Endothelial cell (in vitro differentiated cells): ENCODE data around the gene PRDM9. TPM values are rescaled to one million over a fixed set of nuclear protein-coding genes. Genes with fewer than 3 reads are reported as not detected.

Experiments used
- DNase-seq: peaks from one replicate; pipeline ENCODE4 v3.0.0; 2021; ENCODE audit warnings: low spot score
- H3K27ac Mint-ChIP-seq: one replicate; pipeline ENCODE4 v1.8.0; 2021; ENCODE audit warnings: mixed read lengths, inconsistent platforms; ENCODE audit not compliant: unreplicated experiment
- H3K27me3 Mint-ChIP-seq: one replicate; pipeline ENCODE4 v1.8.0; 2021; ENCODE audit warnings: mild to moderate bottlenecking, moderate library complexity, mixed read lengths, inconsistent platforms; ENCODE audit not compliant: unreplicated experiment
- H3K36me3 Mint-ChIP-seq: one replicate; pipeline ENCODE4 v1.8.0; 2021; ENCODE audit warnings: mild to moderate bottlenecking, low read depth, mixed read lengths, inconsistent platforms; ENCODE audit not compliant: unreplicated experiment
- H3K4me1 Mint-ChIP-seq: one replicate; pipeline ENCODE4 v1.8.0; 2021; ENCODE audit warnings: mild to moderate bottlenecking, mixed read lengths, inconsistent platforms; ENCODE audit not compliant: unreplicated experiment
- H3K4me3 Mint-ChIP-seq: one replicate; pipeline ENCODE4 v1.8.0; 2021; ENCODE audit warnings: mild to moderate bottlenecking, mixed read lengths, inconsistent platforms; ENCODE audit not compliant: unreplicated experiment
- H3K9me3 Mint-ChIP-seq: one replicate; pipeline ENCODE4 v1.8.0; 2021; ENCODE audit warnings: mixed read lengths, inconsistent platforms; ENCODE audit not compliant: unreplicated experiment
- total RNA-seq: library from RNA; stranded (reverse); fragmentation: NEBNext Ultra II Directional; extraction: Animal tissue kit (Norgen Biotek cat#: 25700); gene quantifications from one replicate; pipeline ENCODE4 v1.2.1, GENCODE V29; 2021; ENCODE audit not compliant: unreplicated experiment
- TF ChIP-seq, protein P1 (sequence below): fragments of 200-600 bp; sonication (generic); IDR thresholded peaks from one replicate; pipeline ENCODE4 v1.5.0; 2021; ENCODE audit warnings: antibody characterized with exemption; ENCODE audit not compliant: unreplicated experiment

Gene PRDM9
- total RNA-seq, 1 donor from 2014 or later: not detected

DNA sequence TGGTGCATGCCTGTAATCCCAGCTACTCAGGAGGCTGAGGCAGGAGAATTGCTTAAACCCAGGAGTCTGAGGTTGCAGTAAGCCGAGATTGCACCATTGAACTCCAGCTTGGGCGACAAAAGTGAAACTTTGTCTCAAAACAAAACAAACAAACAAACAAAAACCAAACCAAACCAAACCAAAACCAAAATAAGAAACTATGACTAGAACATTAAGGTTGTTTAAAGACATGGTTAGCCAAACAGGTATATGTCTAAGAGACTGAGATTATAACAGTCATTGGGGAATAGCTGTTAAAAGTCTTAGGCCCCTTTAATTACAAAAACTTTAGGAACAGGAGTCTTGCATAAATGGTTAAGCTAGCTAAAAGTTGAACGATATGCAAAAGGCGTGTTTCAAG, 63.6 kb downstream of the PRDM9 start:
- DNase-seq: no peak
- H3K4me1 Mint-ChIP-seq: peaks cover 2% of the 10 kb centered on the region
- no peaks in the 10 kb centered on the region for H3K36me3 Mint-ChIP-seq
- TF ChIP-seq, protein P1, sequence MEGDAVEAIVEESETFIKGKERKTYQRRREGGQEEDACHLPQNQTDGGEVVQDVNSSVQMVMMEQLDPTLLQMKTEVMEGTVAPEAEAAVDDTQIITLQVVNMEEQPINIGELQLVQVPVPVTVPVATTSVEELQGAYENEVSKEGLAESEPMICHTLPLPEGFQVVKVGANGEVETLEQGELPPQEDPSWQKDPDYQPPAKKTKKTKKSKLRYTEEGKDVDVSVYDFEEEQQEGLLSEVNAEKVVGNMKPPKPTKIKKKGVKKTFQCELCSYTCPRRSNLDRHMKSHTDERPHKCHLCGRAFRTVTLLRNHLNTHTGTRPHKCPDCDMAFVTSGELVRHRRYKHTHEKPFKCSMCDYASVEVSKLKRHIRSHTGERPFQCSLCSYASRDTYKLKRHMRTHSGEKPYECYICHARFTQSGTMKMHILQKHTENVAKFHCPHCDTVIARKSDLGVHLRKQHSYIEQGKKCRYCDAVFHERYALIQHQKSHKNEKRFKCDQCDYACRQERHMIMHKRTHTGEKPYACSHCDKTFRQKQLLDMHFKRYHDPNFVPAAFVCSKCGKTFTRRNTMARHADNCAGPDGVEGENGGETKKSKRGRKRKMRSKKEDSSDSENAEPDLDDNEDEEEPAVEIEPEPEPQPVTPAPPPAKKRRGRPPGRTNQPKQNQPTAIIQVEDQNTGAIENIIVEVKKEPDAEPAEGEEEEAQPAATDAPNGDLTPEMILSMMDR: no peak
- H3K4me3 Mint-ChIP-seq: no peak overlapping the region
- no peak overlapping the region for H3K27ac Mint-ChIP-seq
- H3K27me3 Mint-ChIP-seq: no peaks in the 10 kb centered on the region
- H3K9me3 Mint-ChIP-seq: no peaks in the 10 kb centered on the region
